HepG2 (cell line): ENCODE data around the gene METTL26. TPM values are rescaled to one million over a fixed set of nuclear protein-coding genes. Genes with fewer than 3 reads are reported as not detected.

Source experiments
- DPF2 ChIP-seq: sonication (generic); formaldehyde crosslinking; IDR thresholded peaks from 2 replicates; pipeline ENCODE4 v1.4.0; 2020; ENCODE audit warnings: mild to moderate bottlenecking, low read depth, missing genetic modification reagents, borderline replicate concordance
- RARG ChIP-seq: sonication (generic); formaldehyde crosslinking; IDR thresholded peaks from 2 replicates; pipeline ENCODE4 v1.4.0; 2020; ENCODE audit warnings: low read depth, mild to moderate bottlenecking, missing genetic modification reagents
- RFX5 ChIP-seq: IDR thresholded peaks from 2 replicates; pipeline ENCODE4 v1.6.1; 2011; ENCODE audit warnings: low read depth, low read length, improper control_type of control experiment
- SMAD9 ChIP-seq: sonication (generic); formaldehyde crosslinking; IDR thresholded peaks from 2 replicates; pipeline ENCODE4 v1.5.1; 2020; ENCODE audit warnings: mild to moderate bottlenecking, missing genetic modification reagents
- SMARCE1 ChIP-seq: fragments of 450-650 bp; IDR thresholded peaks from 2 replicates; pipeline ENCODE4 v1.6.1; 2017; ENCODE audit warnings: borderline replicate concordance
- ZNF883 ChIP-seq: sonication (generic); formaldehyde crosslinking; IDR thresholded peaks from 2 replicates; pipeline ENCODE4 v1.5.1; 2020; ENCODE audit warnings: mild to moderate bottlenecking, missing genetic modification reagents; ENCODE audit errors: not compliant biosample characterization
- polyA plus RNA-seq, 8 experiments: library from polyadenylated mRNA; depleted of rRNA in 3 of 8; stranded (reverse) in 7 of 8; unstranded in 1 of 8; fragments of >200 nt; fragmentation: Illumina TruSeq in 4 of 8; extraction: Trizol in 4 of 8; gene quantifications; 2 replicates each; pipeline versions ENCODE4 v1.2.1 to v1.2.3, GENCODE V29; 2011 to 2016; ENCODE audit warnings: low read depth in 4 of 8, missing spikeins in 1 of 8, mixed read lengths in 1 of 8; ENCODE audit not compliant: insufficient read depth in 1 of 8
- total RNA-seq, 5 experiments: library from RNA; depleted of rRNA; stranded (reverse); fragments of >200 nt; fragmentation: Illumina TruSeq; extraction: Trizol; gene quantifications; 2 replicates each; pipeline ENCODE4 v1.2.3, GENCODE V29; 2016; ENCODE audit warnings: low read depth in 1 of 5
- TF ChIP-seq, protein P1 (sequence below): sonication (generic); formaldehyde crosslinking; IDR thresholded peaks from 2 replicates; pipeline ENCODE4 v1.4.0; 2020; ENCODE audit warnings: missing genetic modification reagents
- TF ChIP-seq, protein P2 (sequence below): sonication (generic); formaldehyde crosslinking; IDR thresholded peaks from 2 replicates; pipeline ENCODE4 v1.4.0; 2020; ENCODE audit warnings: mild to moderate bottlenecking, low read depth, missing genetic modification reagents
- TF ChIP-seq, protein P3 (sequence below): sonication (generic); formaldehyde crosslinking; IDR thresholded peaks from 2 replicates; pipeline ENCODE4 v1.9.0; 2021; ENCODE audit warnings: missing genetic modification reagents, borderline replicate concordance
- TF ChIP-seq, protein P4 (sequence below), 2 experiments: sonication (generic) in 1 of 2; formaldehyde crosslinking in 1 of 2; IDR thresholded peaks; 2 replicates each; pipeline versions ENCODE4 v1.4.0 to v1.6.1; 2018 to 2020; ENCODE audit warnings: missing genetic modification reagents in 2 of 2, borderline replicate concordance in 1 of 2, low read depth in 1 of 2, mild to moderate bottlenecking in 1 of 2, missing biosample characterization in 1 of 2

The METTL26 gene
- total and polyA plus RNA-seq, 2 of the 13 experiments (the other 11 are each of a cell fraction or from before 2014, with no cell fraction given): 65.5 to 70.1 TPM

DNA sequence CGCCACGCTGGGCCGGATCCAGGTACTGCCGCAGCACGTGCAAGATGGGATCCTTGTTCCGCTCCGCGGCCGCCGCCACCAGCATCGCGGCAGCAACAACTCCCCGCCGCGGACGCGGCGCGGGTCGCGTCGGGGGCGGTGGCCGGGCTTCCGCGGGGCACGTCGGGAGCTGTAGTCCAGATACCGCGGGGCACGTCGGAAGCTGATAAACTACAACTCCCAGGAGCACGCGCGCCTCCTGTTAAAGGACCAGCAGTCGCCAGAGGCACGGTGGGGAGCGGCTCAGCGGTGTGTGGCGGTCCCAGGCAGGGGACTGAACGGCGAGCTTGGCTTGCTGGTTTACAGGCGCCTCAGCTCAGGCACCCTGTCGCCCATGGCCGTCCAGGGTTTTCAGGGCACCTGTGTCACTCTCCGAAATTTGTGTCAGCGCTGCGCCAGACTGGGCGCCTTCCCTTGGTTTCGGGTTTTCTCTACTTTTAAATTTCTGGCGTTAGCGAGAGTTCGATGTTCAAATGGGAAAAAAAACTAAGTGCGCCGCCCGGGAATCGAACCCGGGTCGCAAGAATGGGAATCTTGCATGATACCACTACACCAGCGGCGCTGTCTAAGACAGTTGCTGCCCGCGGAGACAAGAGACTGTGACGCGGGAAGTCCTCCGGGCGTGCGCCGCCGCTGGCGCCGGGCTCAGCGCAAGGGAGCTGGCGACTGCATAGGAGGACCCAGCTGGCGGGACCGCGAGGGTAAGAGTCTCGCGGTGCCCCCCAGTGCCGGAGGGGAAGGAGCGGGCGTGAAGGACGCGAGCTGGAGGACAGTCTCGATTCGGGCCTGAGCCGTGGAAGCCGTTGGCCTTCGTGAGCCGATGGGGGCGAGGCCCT, at the start of gene METTL26 (continued):
- TF ChIP-seq, protein P1, sequence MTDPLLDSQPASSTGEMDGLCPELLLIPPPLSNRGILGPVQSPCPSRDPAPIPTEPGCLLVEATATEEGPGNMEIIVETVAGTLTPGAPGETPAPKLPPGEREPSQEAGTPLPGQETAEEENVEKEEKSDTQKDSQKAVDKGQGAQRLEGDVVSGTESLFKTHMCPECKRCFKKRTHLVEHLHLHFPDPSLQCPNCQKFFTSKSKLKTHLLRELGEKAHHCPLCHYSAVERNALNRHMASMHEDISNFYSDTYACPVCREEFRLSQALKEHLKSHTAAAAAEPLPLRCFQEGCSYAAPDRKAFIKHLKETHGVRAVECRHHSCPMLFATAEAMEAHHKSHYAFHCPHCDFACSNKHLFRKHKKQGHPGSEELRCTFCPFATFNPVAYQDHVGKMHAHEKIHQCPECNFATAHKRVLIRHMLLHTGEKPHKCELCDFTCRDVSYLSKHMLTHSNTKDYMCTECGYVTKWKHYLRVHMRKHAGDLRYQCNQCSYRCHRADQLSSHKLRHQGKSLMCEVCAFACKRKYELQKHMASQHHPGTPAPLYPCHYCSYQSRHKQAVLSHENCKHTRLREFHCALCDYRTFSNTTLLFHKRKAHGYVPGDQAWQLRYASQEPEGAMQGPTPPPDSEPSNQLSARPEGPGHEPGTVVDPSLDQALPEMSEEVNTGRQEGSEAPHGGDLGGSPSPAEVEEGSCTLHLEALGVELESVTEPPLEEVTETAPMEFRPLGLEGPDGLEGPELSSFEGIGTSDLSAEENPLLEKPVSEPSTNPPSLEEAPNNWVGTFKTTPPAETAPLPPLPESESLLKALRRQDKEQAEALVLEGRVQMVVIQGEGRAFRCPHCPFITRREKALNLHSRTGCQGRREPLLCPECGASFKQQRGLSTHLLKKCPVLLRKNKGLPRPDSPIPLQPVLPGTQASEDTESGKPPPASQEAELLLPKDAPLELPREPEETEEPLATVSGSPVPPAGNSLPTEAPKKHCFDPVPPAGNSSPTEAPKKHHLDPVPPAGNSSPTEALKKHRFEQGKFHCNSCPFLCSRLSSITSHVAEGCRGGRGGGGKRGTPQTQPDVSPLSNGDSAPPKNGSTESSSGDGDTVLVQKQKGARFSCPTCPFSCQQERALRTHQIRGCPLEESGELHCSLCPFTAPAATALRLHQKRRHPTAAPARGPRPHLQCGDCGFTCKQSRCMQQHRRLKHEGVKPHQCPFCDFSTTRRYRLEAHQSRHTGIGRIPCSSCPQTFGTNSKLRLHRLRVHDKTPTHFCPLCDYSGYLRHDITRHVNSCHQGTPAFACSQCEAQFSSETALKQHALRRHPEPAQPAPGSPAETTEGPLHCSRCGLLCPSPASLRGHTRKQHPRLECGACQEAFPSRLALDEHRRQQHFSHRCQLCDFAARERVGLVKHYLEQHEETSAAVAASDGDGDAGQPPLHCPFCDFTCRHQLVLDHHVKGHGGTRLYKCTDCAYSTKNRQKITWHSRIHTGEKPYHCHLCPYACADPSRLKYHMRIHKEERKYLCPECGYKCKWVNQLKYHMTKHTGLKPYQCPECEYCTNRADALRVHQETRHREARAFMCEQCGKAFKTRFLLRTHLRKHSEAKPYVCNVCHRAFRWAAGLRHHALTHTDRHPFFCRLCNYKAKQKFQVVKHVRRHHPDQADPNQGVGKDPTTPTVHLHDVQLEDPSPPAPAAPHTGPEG (CRISPR knock-in tag): peak; percentile 3; the same call in 1 of the 2 replicates
- TF ChIP-seq ZNF883 (CRISPR knock-in tag) (peak; percentile 41), SMAD9 (CRISPR knock-in tag) (no peak), RFX5 (no peak), RARG (CRISPR knock-in tag) (no peak), DPF2 (CRISPR knock-in tag) (0 out of 2 replicates have a peak, but pooled peaks have one; percentile 22), SMARCE1 (no peak)
- TF ChIP-seq, protein P2, sequence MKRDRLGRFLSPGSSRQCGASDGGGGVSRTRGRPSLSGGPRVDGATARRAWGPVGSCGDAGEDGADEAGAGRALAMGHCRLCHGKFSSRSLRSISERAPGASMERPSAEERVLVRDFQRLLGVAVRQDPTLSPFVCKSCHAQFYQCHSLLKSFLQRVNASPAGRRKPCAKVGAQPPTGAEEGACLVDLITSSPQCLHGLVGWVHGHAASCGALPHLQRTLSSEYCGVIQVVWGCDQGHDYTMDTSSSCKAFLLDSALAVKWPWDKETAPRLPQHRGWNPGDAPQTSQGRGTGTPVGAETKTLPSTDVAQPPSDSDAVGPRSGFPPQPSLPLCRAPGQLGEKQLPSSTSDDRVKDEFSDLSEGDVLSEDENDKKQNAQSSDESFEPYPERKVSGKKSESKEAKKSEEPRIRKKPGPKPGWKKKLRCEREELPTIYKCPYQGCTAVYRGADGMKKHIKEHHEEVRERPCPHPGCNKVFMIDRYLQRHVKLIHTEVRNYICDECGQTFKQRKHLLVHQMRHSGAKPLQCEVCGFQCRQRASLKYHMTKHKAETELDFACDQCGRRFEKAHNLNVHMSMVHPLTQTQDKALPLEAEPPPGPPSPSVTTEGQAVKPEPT: no peak
- TF ChIP-seq, protein P3, sequence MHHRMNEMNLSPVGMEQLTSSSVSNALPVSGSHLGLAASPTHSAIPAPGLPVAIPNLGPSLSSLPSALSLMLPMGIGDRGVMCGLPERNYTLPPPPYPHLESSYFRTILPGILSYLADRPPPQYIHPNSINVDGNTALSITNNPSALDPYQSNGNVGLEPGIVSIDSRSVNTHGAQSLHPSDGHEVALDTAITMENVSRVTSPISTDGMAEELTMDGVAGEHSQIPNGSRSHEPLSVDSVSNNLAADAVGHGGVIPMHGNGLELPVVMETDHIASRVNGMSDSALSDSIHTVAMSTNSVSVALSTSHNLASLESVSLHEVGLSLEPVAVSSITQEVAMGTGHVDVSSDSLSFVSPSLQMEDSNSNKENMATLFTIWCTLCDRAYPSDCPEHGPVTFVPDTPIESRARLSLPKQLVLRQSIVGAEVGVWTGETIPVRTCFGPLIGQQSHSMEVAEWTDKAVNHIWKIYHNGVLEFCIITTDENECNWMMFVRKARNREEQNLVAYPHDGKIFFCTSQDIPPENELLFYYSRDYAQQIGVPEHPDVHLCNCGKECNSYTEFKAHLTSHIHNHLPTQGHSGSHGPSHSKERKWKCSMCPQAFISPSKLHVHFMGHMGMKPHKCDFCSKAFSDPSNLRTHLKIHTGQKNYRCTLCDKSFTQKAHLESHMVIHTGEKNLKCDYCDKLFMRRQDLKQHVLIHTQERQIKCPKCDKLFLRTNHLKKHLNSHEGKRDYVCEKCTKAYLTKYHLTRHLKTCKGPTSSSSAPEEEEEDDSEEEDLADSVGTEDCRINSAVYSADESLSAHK (CRISPR knock-in tag): no peak
- TF ChIP-seq, protein P4, sequence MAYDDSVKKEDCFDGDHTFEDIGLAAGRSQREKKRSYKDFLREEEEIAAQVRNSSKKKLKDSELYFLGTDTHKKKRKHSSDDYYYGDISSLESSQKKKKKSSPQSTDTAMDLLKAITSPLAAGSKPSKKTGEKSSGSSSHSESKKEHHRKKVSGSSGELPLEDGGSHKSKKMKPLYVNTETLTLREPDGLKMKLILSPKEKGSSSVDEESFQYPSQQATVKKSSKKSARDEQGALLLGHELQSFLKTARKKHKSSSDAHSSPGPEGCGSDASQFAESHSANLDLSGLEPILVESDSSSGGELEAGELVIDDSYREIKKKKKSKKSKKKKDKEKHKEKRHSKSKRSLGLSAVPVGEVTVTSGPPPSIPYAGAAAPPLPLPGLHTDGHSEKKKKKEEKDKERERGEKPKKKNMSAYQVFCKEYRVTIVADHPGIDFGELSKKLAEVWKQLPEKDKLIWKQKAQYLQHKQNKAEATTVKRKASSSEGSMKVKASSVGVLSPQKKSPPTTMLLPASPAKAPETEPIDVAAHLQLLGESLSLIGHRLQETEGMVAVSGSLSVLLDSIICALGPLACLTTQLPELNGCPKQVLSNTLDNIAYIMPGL (CRISPR knock-in tag; IDR thresholded peaks at IDR 0.05; ENCODE audit: borderline replicate concordance in 1 of 2, low read depth in 1 of 2): peak; percentile 94 to 98
